Measurements from ENCODE around the gene IMPG2.

Gene IMPG2

DNA sequence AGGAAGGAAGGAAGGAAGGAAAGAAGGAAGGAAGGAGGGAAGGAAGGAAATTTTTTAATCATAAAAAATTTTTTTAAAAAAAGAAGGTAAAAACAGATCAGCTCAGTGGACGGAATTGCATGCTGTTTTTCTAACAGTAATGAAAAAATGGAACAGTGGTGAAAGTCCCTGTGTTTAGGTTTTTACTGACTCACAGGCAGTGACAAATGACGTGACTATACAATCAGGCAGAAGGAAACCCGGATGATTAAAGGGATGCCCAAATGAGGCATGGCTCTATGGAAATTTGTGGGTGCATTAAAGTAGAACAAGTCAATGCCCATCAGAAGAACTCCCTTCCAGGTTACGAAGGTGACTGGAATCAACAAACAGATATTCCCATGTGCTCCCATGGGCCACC, 135.0 kb downstream of the IMPG2 start:
- no peak overlapping the region for H3K4me3 ChIP-seq (ENCODE audit: low read length)
- H2AFZ ChIP-seq (ENCODE audit: low read length) = no peak overlapping the region
- no peaks in the 10 kb centered on the region for H3K36me3 ChIP-seq (replicated peaks; ENCODE audit: insufficient read depth, low read length)
- no peaks in the 10 kb centered on the region for H3K79me2 ChIP-seq (ENCODE audit: low read length)
- H3F3A ChIP-seq (ENCODE audit: insufficient read depth, low read length) = no peaks in the 10 kb centered on the region
- no peaks in the 10 kb centered on the region for H3K4me1 ChIP-seq (ENCODE audit: low read length)
- TF ChIP-seq, protein P1, sequence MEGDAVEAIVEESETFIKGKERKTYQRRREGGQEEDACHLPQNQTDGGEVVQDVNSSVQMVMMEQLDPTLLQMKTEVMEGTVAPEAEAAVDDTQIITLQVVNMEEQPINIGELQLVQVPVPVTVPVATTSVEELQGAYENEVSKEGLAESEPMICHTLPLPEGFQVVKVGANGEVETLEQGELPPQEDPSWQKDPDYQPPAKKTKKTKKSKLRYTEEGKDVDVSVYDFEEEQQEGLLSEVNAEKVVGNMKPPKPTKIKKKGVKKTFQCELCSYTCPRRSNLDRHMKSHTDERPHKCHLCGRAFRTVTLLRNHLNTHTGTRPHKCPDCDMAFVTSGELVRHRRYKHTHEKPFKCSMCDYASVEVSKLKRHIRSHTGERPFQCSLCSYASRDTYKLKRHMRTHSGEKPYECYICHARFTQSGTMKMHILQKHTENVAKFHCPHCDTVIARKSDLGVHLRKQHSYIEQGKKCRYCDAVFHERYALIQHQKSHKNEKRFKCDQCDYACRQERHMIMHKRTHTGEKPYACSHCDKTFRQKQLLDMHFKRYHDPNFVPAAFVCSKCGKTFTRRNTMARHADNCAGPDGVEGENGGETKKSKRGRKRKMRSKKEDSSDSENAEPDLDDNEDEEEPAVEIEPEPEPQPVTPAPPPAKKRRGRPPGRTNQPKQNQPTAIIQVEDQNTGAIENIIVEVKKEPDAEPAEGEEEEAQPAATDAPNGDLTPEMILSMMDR (IDR thresholded peaks at IDR 0.05; ENCODE audit: low read length) = no peak
- TF ChIP-seq EZH2 (optimal IDR thresholded peaks at IDR 0.05; ENCODE audit: low read depth, low read length) = no peak
- TF ChIP-seq EZH2phosphoT487 (IDR thresholded peaks at IDR 0.05; ENCODE audit: low read length) = no peak
- no peak overlapping the region for H3K9ac ChIP-seq (ENCODE audit: low read length)
- H3K4me2 ChIP-seq (ENCODE audit: low read depth, low read length) = no peak overlapping the region
- H3K27me3 ChIP-seq (replicated peaks; ENCODE audit: insufficient read depth, low read length) = no peaks in the 10 kb centered on the region
- no peaks in the 10 kb centered on the region for H3K9me3 ChIP-seq (replicated peaks; ENCODE audit: insufficient read depth, low read length)
- no peaks in the 10 kb centered on the region for H3K9me2 ChIP-seq (replicated peaks; ENCODE audit: insufficient read depth, low read length)
- DNase-seq = no peak
- H3K27ac ChIP-seq (ENCODE audit: low read length) = no peak overlapping the region
- H4K20me1 ChIP-seq (ENCODE audit: insufficient read depth, low read length) = no peaks in the 10 kb centered on the region

DNA sequence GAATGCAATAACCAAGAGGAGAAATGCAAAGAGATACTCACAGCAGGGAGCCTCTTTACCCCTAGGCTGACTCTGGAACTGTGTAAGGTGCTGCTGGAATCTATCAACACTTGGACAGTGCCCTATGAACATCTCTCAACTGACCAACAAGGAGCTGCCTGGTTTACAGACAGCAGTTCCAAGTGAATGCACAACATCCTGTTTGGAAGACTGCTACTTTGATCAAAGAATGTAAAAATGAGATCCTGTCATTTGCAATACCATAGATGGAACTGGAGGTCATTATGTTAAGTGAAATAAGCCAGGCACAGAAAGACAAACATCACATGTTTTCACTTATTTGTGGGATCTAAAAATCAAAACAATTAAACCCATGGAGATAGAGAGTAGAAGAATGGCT, 136.3 kb downstream of the IMPG2 start:
- Histone ChIP-seq H3K4me2 (ENCODE audit: low read depth, low read length) (no peak overlapping the region), H3K4me3 (ENCODE audit: low read length) (no peak overlapping the region), H3K9me2 (replicated peaks; ENCODE audit: insufficient read depth, low read length) (no peaks in the 10 kb centered on the region), H3K27me3 (replicated peaks; ENCODE audit: insufficient read depth, low read length) (no peaks in the 10 kb centered on the region), H4K20me1 (ENCODE audit: insufficient read depth, low read length) (no peaks in the 10 kb centered on the region), H3K9me3 (replicated peaks; ENCODE audit: insufficient read depth, low read length) (no peaks in the 10 kb centered on the region), H3K9ac (ENCODE audit: low read length) (no peak overlapping the region), H3K79me2 (ENCODE audit: low read length) (no peaks in the 10 kb centered on the region), H3F3A (ENCODE audit: insufficient read depth, low read length) (no peaks in the 10 kb centered on the region), H3K36me3 (replicated peaks; ENCODE audit: insufficient read depth, low read length) (no peaks in the 10 kb centered on the region), H2AFZ (ENCODE audit: low read length) (no peak overlapping the region), H3K27ac (ENCODE audit: low read length) (no peak overlapping the region), H3K4me1 (ENCODE audit: low read length) (no peaks in the 10 kb centered on the region)
- TF ChIP-seq EZH2phosphoT487 (IDR thresholded peaks at IDR 0.05; ENCODE audit: low read length) = no peak
- TF ChIP-seq, protein P1 (IDR thresholded peaks at IDR 0.05; ENCODE audit: low read length) = no peak
- no peak for TF ChIP-seq EZH2 (optimal IDR thresholded peaks at IDR 0.05; ENCODE audit: low read depth, low read length)
- no peak for DNase-seq

- Histone ChIP-seq H3K4me1 (ENCODE audit: low read length) (no peaks in the 10 kb centered on the region), H3K9ac (ENCODE audit: low read length) (no peak overlapping the region), H3K9me3 (replicated peaks; ENCODE audit: insufficient read depth, low read length) (no peaks in the 10 kb centered on the region), H3K4me3 (ENCODE audit: low read length) (no peak overlapping the region), H3K9me2 (replicated peaks; ENCODE audit: insufficient read depth, low read length) (no peaks in the 10 kb centered on the region), H3K27me3 (replicated peaks; ENCODE audit: insufficient read depth, low read length) (no peaks in the 10 kb centered on the region), H2AFZ (ENCODE audit: low read length) (no peak overlapping the region), H3K36me3 (replicated peaks; ENCODE audit: insufficient read depth, low read length) (no peaks in the 10 kb centered on the region), H3F3A (ENCODE audit: insufficient read depth, low read length) (no peaks in the 10 kb centered on the region), H4K20me1 (ENCODE audit: insufficient read depth, low read length) (no peaks in the 10 kb centered on the region), H3K79me2 (ENCODE audit: low read length) (no peaks in the 10 kb centered on the region), H3K27ac (ENCODE audit: low read length) (no peak overlapping the region), H3K4me2 (ENCODE audit: low read depth, low read length) (no peak overlapping the region)
- DNase-seq = no peak
- TF ChIP-seq EZH2phosphoT487 (IDR thresholded peaks at IDR 0.05; ENCODE audit: low read length) = no peak
- TF ChIP-seq, protein P1 (IDR thresholded peaks at IDR 0.05; ENCODE audit: low read length) = no peak
- no peak for TF ChIP-seq EZH2 (optimal IDR thresholded peaks at IDR 0.05; ENCODE audit: low read depth, low read length)
Observed at GRCh38 chr3:101183151-101183550, 137.2 kb downstream of the IMPG2 start.
